Ovary (tissue), 3 donors: Measurements from ENCODE around the gene CBLN3.

Experiments
- CTCF ChIP-seq, 3 donors: fragments of 450-650 bp in 2 of 3; fragments of 200-600 bp in 1 of 3; IDR thresholded peaks; one replicate each; pipeline versions ENCODE4 v1.5.1 to v1.8.0; 2016 to 2022; ENCODE audit warnings: antibody characterized with exemption in 3 of 3, mild to moderate bottlenecking in 1 of 3
- EP300 ChIP-seq: sonication (generic); formaldehyde crosslinking; IDR thresholded peaks from one replicate; pipeline ENCODE4 v1.6.1; 2017; ENCODE audit warnings: antibody characterized with exemption
- POLR2A ChIP-seq: fragments of 450-650 bp; IDR thresholded peaks from one replicate; pipeline ENCODE4 v1.6.1; 2017; ENCODE audit warnings: antibody characterized with exemption, mild to moderate bottlenecking, moderate library complexity
- donor health status: DM: no; HTN: no; CAD: no.

- TF ChIP-seq CTCF (IDR thresholded peaks at IDR 0.05) (no peak), POLR2A (no peak), EP300 (no peak)
These were observed 49.3 kb downstream of the CBLN3 start for GRCh38 chr14:24379907-24380730.
